NAMALWA (cell line): ENCODE measurements around the gene ACOXL.
A peak's percentile ranks its signal among the peaks of the same experiment; 100 is the strongest.

Source experiments
- DNase-seq: peaks from one replicate; pipeline ENCODE4 v3.0.0-alpha.2; 2015; ENCODE audit warnings: low spot score

Gene ACOXL

GRCh38 chr2:110718990-110719389, 13.4 kb upstream of the ACOXL start:
- no peak for DNase-seq

GRCh38 chr2:110720547-110720946, 11.8 kb upstream of the ACOXL start:
- DNase-seq, result no peak

GRCh38 chr2:110724820-110725219, 7.6 kb upstream of the ACOXL start:
- DNase-seq, result no peak

- no peak for DNase-seq
Observed at GRCh38 chr2:110725370-110725769, 7.0 kb upstream of the ACOXL start.

DNA sequence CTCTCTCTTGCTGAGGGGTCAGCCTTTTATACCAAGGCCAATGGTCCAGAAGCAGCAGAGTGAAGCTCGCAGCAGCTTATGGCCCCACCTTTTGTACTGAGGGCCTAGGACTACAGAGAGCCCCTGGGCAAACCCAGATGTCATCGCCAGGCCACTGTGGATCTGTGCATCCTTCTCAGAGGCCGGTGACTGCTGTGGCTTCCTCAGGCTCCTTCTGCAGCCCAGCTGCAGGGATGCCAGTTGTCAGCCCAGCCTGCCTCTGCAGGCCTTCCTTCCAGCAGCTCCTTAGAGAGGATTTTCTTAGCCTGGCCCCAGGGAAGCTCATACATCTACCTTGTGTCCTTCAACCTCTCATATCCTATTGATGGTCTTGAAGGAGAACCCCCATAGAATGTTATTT, 6.5 kb upstream of the ACOXL start:
- DNase-seq, result no peak

- no peak for DNase-seq
Observed at GRCh38 chr2:110726285-110726684, 6.1 kb upstream of the ACOXL start.

DNA sequence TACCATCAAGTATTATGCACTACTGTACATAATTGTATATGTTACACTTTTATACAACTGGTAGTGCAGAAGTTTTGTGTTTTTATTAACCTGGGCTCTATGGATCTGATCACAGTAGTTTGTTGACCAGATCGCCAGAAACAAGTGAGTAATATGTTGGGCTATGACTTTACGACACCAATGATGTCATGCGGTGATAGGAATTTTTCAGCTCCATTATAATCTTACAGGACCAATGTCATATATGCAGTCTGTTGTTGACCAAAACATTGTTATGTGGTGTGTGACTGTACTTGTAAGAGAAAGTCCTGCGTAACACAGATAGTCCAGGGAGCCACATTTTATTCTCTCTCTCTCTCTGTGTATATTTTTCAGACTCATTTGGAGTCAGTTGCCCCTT, 4.5 kb upstream of the ACOXL start:
- DNase-seq, result no peak

DNA sequence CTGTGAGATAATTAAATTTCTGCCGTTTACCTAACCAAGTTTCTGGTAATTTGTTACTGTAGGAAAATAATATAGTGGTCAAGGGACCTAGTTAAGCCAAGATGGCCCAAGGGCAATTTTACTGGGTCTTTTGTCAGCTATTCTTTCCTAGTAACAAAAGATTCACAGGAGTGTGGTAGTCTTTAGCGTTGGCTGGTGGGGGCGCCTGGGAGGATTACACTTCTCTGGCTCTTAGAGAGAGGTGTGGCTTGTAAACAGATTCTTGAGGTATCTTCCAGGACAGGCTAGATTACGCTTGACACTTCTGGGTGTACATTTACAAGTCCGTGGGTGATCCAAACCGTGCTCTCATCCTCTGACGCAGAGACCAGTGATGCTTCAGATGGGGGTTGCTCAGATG, 3.3 kb upstream of the ACOXL start:
- DNase-seq, result no peak

- DNase-seq, result no peak
Observed at GRCh38 chr2:110731064-110731463, 1.3 kb upstream of the ACOXL start.

DNA sequence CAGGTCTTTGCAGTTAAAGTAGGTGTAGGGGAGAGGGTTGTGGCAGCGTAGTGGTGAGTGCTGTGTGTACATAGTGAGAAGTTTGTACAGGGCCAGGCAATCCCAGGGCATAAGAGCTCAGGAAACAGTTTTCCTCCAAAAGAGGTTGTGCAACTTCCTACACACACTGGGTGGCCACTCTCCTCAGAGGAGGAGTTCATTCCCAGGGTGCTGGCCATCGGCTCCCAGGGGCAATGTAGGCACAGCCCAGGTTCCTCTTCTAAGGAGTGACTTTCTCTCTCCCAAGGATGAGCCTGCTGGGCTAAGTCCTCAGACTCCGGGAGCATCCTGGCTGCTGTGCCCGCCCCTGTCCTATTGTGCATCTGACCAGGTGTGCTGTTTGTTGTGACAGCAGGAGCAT, 3.0 kb downstream of the ACOXL start:
- no peak for DNase-seq

DNA sequence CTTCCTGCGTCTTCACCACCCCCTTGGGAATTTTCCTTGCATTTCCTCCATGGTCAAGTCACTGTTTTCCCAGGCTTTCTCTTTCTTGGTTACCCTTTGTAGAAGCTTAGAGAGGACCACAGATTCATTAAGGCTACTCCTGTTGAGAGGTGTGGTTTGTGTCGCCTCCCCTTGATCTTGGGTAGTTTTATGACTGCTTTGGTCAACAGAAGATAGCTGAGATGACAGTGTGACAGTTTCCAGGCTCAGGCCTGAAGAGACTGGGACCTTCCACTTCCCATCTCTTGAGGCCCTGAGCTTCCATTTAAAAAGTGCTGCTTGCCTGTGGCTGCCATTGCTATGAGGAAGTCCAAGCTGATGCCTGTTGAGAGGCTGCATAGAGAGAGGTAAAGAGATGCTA, 5.4 kb downstream of the ACOXL start:
- DNase-seq, result no peak

DNA sequence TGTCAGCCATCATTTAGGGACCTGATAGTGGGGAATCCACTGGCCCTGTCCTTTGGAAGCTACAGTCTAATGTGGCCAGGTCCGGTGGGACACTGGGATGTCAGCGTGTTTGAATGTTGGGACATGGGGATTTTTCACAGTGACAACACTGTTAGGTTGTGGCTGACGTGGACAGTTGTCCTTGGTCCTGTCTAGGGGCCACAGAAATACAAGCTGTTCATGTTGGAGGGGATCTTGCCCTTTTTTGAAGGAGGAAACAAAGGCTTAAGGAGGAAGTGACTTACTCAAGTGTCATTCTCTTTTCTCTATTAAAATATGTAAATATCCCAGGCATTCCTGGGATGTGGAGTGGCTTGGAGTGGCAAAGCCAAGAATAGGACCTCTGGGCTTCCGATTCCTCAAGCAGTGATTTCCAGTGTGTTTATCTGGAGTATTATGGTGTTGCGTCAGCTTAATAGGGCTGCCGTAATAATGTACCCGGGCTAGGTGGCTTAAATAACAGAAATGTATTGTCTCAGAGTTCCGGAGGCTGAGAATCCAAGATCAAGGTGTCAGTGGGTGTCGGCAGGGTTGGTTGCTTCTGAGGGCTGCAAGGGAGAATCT, 8.5 kb downstream of the ACOXL start:
- DNase-seq, result no peak

DNA sequence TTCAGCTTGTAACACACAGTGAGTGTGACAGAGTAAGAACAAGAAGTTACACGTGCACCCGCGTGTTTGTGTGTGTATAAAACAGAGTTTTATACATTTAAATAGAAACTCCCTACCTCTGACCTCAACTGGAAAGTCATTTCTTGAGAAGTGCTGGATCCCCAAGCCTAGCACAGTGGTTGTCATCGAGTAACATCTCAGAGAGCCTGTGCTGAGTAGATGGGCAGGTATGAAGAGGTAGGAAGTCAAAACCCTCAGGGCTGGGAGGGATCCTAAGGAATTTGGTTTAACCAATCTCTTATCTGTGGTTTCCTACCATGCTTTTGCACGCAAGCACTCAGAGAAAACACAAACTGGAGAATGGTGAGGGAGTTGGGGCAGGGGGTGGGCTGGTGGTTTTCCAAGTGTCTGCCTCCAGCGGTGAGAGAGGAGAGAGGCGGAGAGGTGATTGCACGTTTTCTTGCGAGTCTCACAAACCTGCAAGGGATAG, 9.2 kb downstream of the ACOXL start:
- no peak for DNase-seq

DNA sequence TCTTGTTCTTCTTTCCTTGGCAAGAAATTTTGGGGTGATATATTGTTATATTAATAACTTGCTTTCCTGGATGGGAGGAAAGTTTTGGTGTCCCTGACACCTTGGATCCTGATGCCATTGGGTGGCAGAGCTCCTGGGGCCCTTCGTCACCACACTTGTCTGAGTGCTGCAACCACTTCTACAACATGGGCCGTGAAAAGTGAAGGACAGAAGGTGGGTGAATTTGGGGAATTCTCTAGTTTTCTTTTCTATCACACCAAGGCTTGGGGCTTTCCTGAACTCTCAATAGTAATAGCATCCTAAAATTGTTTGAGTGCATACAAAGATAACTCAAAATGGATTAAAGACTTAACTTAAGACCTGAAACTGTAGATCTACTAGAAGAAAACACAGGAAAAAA, 10.0 kb downstream of the ACOXL start:
- no peak for DNase-seq

DNA sequence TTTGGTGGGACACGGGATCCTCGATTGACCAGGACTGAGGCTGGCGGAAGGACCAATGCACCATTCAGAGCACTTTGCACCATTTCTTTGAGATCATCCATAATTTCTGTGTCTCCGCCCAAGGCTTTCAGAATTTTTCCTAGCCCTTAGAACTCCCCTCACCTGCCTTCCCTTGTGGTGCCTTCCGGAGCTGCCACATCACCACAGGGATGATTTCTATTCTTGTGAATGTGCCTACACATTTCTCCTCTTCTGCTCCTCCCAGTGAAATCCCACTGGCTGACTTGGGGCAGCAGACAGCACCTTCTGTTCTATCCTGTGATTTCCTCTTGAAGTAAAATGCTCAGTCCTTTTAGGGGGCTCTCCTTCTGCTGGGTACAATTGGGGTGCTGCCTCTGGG, 11.2 kb downstream of the ACOXL start:
- no peak for DNase-seq

- DNase-seq, result no peak
Observed at GRCh38 chr2:110744429-110744828, 12.1 kb downstream of the ACOXL start.

- DNase-seq, result no peak
Observed at GRCh38 chr2:110745048-110745447, 12.7 kb downstream of the ACOXL start.

GRCh38 chr2:110746586-110747521, 14.5 kb downstream of the ACOXL start:
- no peak for DNase-seq

DNA sequence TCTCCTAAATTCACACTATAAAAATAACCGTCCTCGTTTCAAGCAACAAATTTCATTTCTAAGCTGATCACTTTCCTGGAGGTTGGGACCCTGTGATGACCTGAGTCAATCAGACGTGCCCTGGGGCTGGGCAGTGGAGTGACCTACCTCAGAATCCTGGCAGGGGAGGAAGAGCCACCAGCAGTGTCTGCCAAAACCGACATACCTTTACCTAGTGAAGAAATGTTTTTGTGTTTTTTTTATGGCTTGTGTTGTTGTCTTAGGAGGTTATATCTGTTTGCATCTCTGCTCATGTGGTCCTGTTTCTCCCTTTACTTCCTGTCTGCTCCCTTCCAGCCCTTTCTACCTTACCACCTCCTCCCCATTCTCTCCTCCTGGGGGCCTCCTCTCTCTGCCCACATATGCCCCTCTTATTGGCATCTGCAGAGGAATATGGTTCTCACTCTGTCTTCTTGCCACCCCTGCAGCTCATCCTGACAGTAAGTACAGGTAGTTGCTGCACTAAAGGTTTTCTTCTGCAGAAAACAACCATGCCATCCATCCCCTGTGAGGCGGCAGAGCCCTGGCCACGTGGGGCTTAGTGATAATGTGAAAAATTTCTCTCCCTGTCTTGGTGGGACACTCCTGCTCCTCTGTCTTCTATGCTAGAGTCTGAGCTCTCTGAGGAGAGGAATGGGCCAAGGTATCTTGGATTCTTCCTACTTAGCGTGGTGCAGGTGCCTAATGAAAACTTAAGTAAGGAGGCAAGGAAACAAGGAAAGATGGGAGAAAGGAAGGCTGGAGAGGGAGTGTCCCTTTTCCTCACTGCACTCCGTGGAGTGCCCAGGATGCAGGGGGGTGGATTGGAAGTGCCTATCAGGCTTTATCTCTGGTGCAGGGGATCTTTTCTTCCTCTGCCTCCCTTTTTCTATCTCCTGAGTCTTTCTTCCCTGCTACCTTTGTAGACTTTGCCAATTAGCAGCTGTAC, 15.4 kb downstream of the ACOXL start:
- no peak for DNase-seq

GRCh38 chr2:110748489-110748867, 16.1 kb downstream of the ACOXL start:
- peak; percentile 95 for DNase-seq

DNA sequence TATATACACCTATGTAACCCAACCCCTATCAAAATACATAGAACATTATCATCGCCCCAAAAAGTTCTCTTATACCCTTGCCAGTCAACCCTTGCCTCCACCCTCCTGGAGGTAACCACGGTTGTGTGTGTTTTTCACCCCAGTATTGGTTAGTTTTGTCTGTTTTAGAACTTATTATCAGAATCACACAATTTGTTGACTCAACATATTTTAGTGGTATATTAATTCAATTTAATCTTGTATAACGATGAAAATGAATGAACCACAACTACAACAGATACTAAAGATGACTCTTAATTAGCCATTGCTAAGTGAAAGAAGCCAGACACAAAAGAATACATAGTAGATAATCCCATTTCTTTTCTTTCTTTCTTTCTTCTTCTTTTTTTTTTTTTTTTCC, 19.3 kb downstream of the ACOXL start:
- no peak for DNase-seq

- DNase-seq, result no peak
Observed at GRCh38 chr2:110752871-110753270, 20.5 kb downstream of the ACOXL start.
